ENCODE results near the gene DNLZ. TPM values are rescaled to one million over a fixed set of nuclear protein-coding genes. Genes with fewer than 3 reads are reported as not detected.

DNLZ gene
- total RNA-seq, 4 donors from 2014 or later: 16.5 to 36.7 (median 19.8) TPM

- no peak for ATAC-seq (ENCODE audit: low FRiP score)
- no peak for TF ChIP-seq CTCF (IDR thresholded peaks at IDR 0.05)
- no peak for DNase-seq (ENCODE audit: low spot score)
Observed at GRCh38 chr9:136358888-136359287, 4.7 kb downstream of the DNLZ start.

GRCh38 chr9:136358016-136358415 is 5.5 kb downstream of the DNLZ start:
- no peak for DNase-seq (ENCODE audit: low spot score)
- ATAC-seq (ENCODE audit: low FRiP score): no peak
- TF ChIP-seq CTCF (IDR thresholded peaks at IDR 0.05): no peak

GRCh38 chr9:136357202-136357725 is 6.3 kb downstream of the DNLZ start:
- DNase-seq (ENCODE audit: low spot score) (no peak), ATAC-seq (ENCODE audit: low FRiP score) (no peak)
- no peak for TF ChIP-seq CTCF (IDR thresholded peaks at IDR 0.05)

GRCh38 chr9:136355616-136356557 is 7.7 kb downstream of the DNLZ start:
- DNase-seq (ENCODE audit: low spot score) (no peak), ATAC-seq (ENCODE audit: low FRiP score) (no peak)
- TF ChIP-seq CTCF (IDR thresholded peaks at IDR 0.05): no peak

- DNase-seq (ENCODE audit: low spot score) (no peak), ATAC-seq (ENCODE audit: low FRiP score) (peak; percentile 42)
- no peak for TF ChIP-seq CTCF (IDR thresholded peaks at IDR 0.05)
Observed at GRCh38 chr9:136354592-136355085, 8.9 kb downstream of the DNLZ start.

- ATAC-seq (ENCODE audit: low FRiP score) (peak; percentile 21), DNase-seq (ENCODE audit: low spot score) (no peak)
- no peak for TF ChIP-seq CTCF (IDR thresholded peaks at IDR 0.05)
Observed at GRCh38 chr9:136353757-136354488, 9.6 kb downstream of the DNLZ start.

All from omental fat pad (tissue), 4 donors.